MCF 10A (cell line): ENCODE data around the gene GRID2IP. TPM values are rescaled to one million over a fixed set of nuclear protein-coding genes. Genes with fewer than 3 reads are reported as not detected.

Source experiments
- BruUV-seq: library from RNA; stranded (reverse); fragments of 400-500 nt; replicated peaks from 2 replicates; lab custom pipeline; 2021; lab: Mats Ljungman, UMichigan
- CTCF ChIA-PET: fragments of 300-600 bp; sonication (Branson Sonifier 250); formaldehyde crosslinking; extraction: SDS; loops from one replicate; lab custom pipeline; 2021; ENCODE audit warnings: antibody characterized with exemption, inconsistent platforms; lab: Yijun Ruan, JAX
- POLR2A ChIA-PET: fragments of 300-600, 350-650 bp; sonication (Branson Sonifier 250); formaldehyde crosslinking; extraction: SDS; loops from one replicate; lab custom pipeline; 2020; ENCODE audit warnings: antibody characterized with exemption, inconsistent platforms; lab: Yijun Ruan, JAX
- DNase-seq: peaks from one replicate; pipeline ENCODE4 v3.0.0-alpha.2; 2018; ENCODE audit not compliant: unreplicated experiment
- H3K27ac Mint-ChIP-seq: one replicate; pipeline ENCODE4 v1.8.0; 2022; ENCODE audit warnings: mild to moderate bottlenecking, low read depth, mixed read lengths; ENCODE audit not compliant: unreplicated experiment
- H3K27me3 Mint-ChIP-seq: one replicate; pipeline ENCODE4 v1.8.0; 2022; ENCODE audit warnings: mixed read lengths; ENCODE audit not compliant: insufficient read depth, unreplicated experiment
- H3K36me3 Mint-ChIP-seq: one replicate; pipeline ENCODE4 v1.8.0; 2022; ENCODE audit warnings: mild to moderate bottlenecking, moderate library complexity, mixed read lengths; ENCODE audit not compliant: insufficient read depth, unreplicated experiment
- H3K4me1 Mint-ChIP-seq: one replicate; pipeline ENCODE4 v1.8.0; 2022; ENCODE audit warnings: mixed read lengths; ENCODE audit not compliant: insufficient read depth, unreplicated experiment
- H3K4me3 Mint-ChIP-seq: one replicate; pipeline ENCODE4 v1.8.0; 2022; ENCODE audit warnings: mild to moderate bottlenecking, moderate library complexity, mixed read lengths; ENCODE audit not compliant: unreplicated experiment
- H3K9me3 Mint-ChIP-seq: one replicate; pipeline ENCODE4 v1.8.0; 2022; ENCODE audit warnings: mixed read lengths; ENCODE audit not compliant: unreplicated experiment
- intact Hi-C: fragments of 100-400 bp; cut with micrococcal nuclease; formaldehyde crosslinking; loops from 2 replicates; pipeline ENCODE4 v1.14.1; 2022
- total RNA-seq: library from RNA; stranded (reverse); gene quantifications from 2 replicates; pipeline ENCODE4 v1.2.3, GENCODE V29; 2022
- TF ChIP-seq, protein P1 (sequence below): fragments of 200-600 bp; IDR thresholded peaks from one replicate; pipeline ENCODE4 v1.8.0; 2022; ENCODE audit warnings: antibody characterized with exemption, mild to moderate bottlenecking; ENCODE audit not compliant: unreplicated experiment

Gene GRID2IP
- total RNA-seq, 1 experiment from 2014 or later: not detected

DNA sequence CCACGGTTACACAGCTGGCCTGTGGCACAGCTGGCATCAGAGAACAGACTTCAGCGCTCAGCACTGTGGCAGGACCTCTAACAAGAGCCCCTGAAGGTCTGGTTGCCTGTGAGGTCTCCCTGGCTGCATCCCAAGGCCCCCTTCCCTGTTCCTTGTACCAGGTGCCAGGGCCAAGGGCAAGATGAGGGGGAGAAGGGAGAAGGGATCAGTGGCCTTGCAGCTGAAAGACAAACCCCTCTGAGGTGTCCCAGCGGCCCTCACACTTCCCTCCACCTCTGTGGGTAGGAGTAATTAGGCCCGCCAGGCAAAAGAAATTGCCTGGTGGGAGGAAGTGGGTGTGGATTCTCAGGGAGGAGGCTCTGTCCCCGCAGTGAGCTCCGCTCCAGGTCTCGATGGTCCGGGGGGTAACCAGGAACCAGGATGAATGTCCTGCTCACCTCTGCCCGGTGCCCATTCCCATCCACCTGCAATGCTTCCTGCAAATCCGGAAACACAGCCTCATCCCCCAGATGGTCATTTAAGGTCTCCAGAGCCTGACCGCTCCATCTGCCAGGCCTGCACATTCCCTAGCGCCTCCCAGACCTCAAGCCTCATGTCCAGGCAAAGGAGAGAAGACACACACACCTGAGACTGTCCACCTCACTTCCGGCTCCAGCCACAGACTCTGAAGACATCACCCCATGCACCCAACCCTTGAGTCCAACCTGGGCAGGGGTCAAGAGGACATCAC, 22.7 kb downstream of the GRID2IP start:
- POLR2A ChIA-PET: no interaction called here
- no peak for DNase-seq
- no peaks in the 10 kb centered on the region for H3K36me3 Mint-ChIP-seq
- peaks cover 45% of the 10 kb centered on the region for H3K27me3 Mint-ChIP-seq
- no peak overlapping the region for H3K27ac Mint-ChIP-seq
- TF ChIP-seq, protein P1, sequence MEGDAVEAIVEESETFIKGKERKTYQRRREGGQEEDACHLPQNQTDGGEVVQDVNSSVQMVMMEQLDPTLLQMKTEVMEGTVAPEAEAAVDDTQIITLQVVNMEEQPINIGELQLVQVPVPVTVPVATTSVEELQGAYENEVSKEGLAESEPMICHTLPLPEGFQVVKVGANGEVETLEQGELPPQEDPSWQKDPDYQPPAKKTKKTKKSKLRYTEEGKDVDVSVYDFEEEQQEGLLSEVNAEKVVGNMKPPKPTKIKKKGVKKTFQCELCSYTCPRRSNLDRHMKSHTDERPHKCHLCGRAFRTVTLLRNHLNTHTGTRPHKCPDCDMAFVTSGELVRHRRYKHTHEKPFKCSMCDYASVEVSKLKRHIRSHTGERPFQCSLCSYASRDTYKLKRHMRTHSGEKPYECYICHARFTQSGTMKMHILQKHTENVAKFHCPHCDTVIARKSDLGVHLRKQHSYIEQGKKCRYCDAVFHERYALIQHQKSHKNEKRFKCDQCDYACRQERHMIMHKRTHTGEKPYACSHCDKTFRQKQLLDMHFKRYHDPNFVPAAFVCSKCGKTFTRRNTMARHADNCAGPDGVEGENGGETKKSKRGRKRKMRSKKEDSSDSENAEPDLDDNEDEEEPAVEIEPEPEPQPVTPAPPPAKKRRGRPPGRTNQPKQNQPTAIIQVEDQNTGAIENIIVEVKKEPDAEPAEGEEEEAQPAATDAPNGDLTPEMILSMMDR: no peak
- intact Hi-C loops: no loop called here
- H3K9me3 Mint-ChIP-seq: no peaks in the 10 kb centered on the region
- CTCF ChIA-PET: interaction anchor here (0.5 to 0.8 kb wide), 4 partner anchors 14 to 837 kb away, joined by 3 to 4 read pairs (median 3); no protein-coding TSS in a partner anchor
- H3K4me3 Mint-ChIP-seq: no peak overlapping the region
- no peaks in the 10 kb centered on the region for H3K4me1 Mint-ChIP-seq
- no TSS peak for BruUV-seq

DNA sequence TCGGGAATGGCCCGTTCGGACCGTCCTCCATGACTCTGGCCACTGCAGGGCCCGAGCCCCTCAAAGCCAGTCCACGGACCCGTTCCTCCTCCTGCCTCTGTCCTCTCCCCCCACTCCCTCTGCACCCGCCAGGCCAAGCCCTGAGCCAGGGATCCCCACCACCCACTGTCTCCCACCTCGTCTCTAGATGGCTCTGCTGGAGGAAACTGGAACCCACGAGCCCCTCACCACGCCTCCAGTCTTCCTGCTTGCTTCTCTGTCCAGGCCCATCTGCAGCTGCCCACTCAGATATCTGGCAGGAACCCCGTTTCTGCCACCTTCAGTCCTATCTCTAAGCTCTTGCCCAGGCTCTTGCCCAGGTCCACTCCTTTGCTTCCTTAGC, 24.3 kb downstream of the GRID2IP start:
- POLR2A ChIA-PET: no interaction called here
- Mint-ChIP-seq H3K9me3 (no peaks in the 10 kb centered on the region), H3K36me3 (no peaks in the 10 kb centered on the region), H3K27me3 (peaks cover 38% of the 10 kb centered on the region), H3K4me3 (no peak overlapping the region), H3K4me1 (no peaks in the 10 kb centered on the region), H3K27ac (no peak overlapping the region)
- no TSS peak for BruUV-seq
- TF ChIP-seq, protein P1: no peak
- intact Hi-C loops: no loop called here
- no peak for DNase-seq
- CTCF ChIA-PET: interaction anchor here (0.6 to 1.2 kb wide), 4 partner anchors 10 to 385 kb away, joined by 3 to 5 read pairs (median 4); partner anchors contain the start of gene INTS15

DNA sequence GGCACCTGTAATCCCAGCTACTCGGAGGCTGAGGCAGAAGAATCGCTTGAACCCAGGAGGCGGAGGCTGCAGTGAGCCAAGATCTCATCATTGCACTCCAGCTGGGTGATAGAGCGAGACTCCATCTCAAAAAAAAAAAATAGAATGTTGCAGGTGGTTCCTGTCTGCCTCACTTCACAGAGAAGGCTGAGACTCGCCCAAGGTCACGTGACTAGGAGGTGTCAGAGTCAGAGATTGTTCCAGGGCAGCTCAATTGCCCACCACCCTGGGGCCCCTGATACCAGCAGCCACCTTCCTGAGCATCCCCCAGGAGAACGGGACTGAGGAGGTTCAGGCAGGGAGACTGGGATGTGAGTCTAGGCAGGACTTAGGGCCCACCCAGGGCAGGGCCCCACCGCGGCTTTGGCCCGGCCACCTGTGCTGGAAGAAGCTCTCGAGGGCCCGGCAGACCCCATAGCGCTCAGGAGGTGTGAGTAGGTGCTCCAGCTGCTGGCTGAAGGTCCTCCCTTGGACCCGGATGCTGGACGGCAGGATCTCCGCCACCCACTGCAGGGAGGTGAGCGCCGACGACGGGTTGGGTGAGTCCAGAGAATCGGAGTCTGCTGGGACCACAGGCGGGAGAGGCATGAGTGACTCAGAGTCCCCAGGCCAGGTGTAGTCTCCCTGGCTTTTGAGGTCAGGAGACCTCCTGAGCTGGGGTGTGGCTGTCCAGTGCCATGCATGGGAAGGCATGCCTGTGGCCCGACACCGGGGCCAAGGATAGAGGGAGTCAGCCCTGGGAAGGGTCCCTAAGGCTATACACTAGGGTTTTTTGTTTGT, 30.9 kb downstream of the GRID2IP start:
- Mint-ChIP-seq H3K4me3 (no peak overlapping the region), H3K36me3 (no peaks in the 10 kb centered on the region), H3K27ac (no peak overlapping the region), H3K27me3 (no peaks in the 10 kb centered on the region), H3K9me3 (no peaks in the 10 kb centered on the region), H3K4me1 (peaks cover 7% of the 10 kb centered on the region)
- no TSS peak for BruUV-seq
- no peak for DNase-seq
- ChIA-PET CTCF (interaction anchor here (0.5 to 1.1 kb wide), 3 partner anchors 23 to 410 kb away, joined by 3 to 4 read pairs (median 3); no protein-coding TSS in a partner anchor), POLR2A (no interaction called here)
- intact Hi-C loops: no loop called here
- TF ChIP-seq, protein P1: no peak
